MM.1S (cell line): ENCODE measurements around the gene ACSF3.

Experiments used
- CTCF ChIP-seq: fragments of 300-600 bp; sonication (generic); IDR thresholded peaks from 2 replicates; pipeline ENCODE4 v1.5.1; 2016; ENCODE audit warnings: antibody characterized with exemption, low read length, mixed read lengths
- EZH2 ChIP-seq: fragments of 300-600 bp; sonication (generic); optimal IDR thresholded peaks from 2 replicates; pipeline ENCODE3; 2017; ENCODE audit warnings: low read depth, mild to moderate bottlenecking, antibody characterized with exemption, low read length, mixed read lengths
- EZH2phosphoT487 ChIP-seq: fragments of 300-600 bp; sonication (generic); IDR thresholded peaks from 2 replicates; pipeline ENCODE4 v1.6.1; 2018; ENCODE audit warnings: antibody characterized with exemption, low read length

- TF ChIP-seq CTCF (no peak), EZH2phosphoT487 (no peak), EZH2 (no peak)
Observed at GRCh38 chr16:89078172-89078571, 15.5 kb upstream of the ACSF3 start.
